HEK293 (cell line): Measurements from ENCODE around the gene CDK19.
A peak's percentile ranks its signal among the peaks of the same experiment; 100 is the strongest.

Experiments
- CTCF ChIA-PET: fragments of 350-600 bp; formaldehyde crosslinking; extraction: SDS; loops from one replicate; lab custom pipeline; 2021; ENCODE audit warnings: antibody characterized with exemption; lab: Yijun Ruan, JAX
- POLR2A ChIA-PET: fragments of 300-600 bp; formaldehyde crosslinking; extraction: SDS; loops from one replicate; lab custom pipeline; 2020; ENCODE audit warnings: antibody characterized with exemption, inconsistent platforms; lab: Yijun Ruan, JAX
- H3K27ac ChIP-seq: fragments of 200-500 bp; sonication (Bioruptor generic); 2 replicates; pipeline ENCODE4 v1.5.1; 2014; ENCODE audit warnings: low read depth, low read length, control low read depth, inconsistent platforms; ENCODE audit errors: extremely low read depth
- H3K36me3 ChIP-seq, 2 experiments: fragments of 200-500 bp in 1 of 2; sonication (Bioruptor generic) in 1 of 2; 1 replicate in 1 of 2; 2 replicates in 1 of 2; pipeline ENCODE4 v1.5.1; 2014 to 2017; ENCODE audit warnings: inconsistent platforms in 2 of 2, low read length in 2 of 2; ENCODE audit not compliant: control insufficient read depth in 2 of 2, insufficient read depth in 1 of 2
- H3K4me1 ChIP-seq: fragments of 200-500 bp; sonication (Bioruptor generic); 2 replicates; pipeline ENCODE4 v1.5.1; 2014; ENCODE audit warnings: mild to moderate bottlenecking, low read length, inconsistent platforms; ENCODE audit not compliant: control insufficient read depth, insufficient read depth
- H3K4me3 ChIP-seq: 2 replicates; pipeline ENCODE4 v1.5.1; 2011; ENCODE audit warnings: low read depth, mild to moderate bottlenecking, control low read depth, low read length, moderate library complexity
- H3K9me3 ChIP-seq: fragments of 200-500 bp; sonication (Bioruptor generic); 2 replicates; pipeline ENCODE4 v1.5.1; 2014; ENCODE audit warnings: low read depth, low read length, inconsistent platforms; ENCODE audit not compliant: control insufficient read depth, insufficient read depth
- AEBP2 ChIP-seq: fragments of 450-650 bp; formaldehyde crosslinking; IDR thresholded peaks from 2 replicates; pipeline ENCODE4 v1.5.1; 2016; ENCODE audit warnings: missing biosample characterization, missing genetic modification characterization, borderline replicate concordance
- PBX3 ChIP-seq: sonication (generic); formaldehyde crosslinking; IDR thresholded peaks from 2 replicates; pipeline ENCODE4 v1.8.1; 2022; ENCODE audit warnings: mild to moderate bottlenecking, moderate library complexity, missing genetic modification reagents
- PRDM6 ChIP-seq: fragments of 450-650 bp; formaldehyde crosslinking; IDR thresholded peaks from 2 replicates; pipeline ENCODE4 v1.5.1; 2017; ENCODE audit warnings: missing biosample characterization, missing genetic modification characterization
- TSHZ1 ChIP-seq: fragments of 450-650 bp; formaldehyde crosslinking; IDR thresholded peaks from 2 replicates; pipeline ENCODE4 v1.5.1; 2016; ENCODE audit warnings: missing biosample characterization, missing genetic modification characterization, borderline replicate concordance
- ZNF140 ChIP-seq: fragments of 450-650 bp; formaldehyde crosslinking; IDR thresholded peaks from 2 replicates; pipeline ENCODE4 v1.5.1; 2016; ENCODE audit warnings: missing biosample characterization, missing genetic modification characterization
- ZNF292 ChIP-seq: fragments of 450-650 bp; formaldehyde crosslinking; IDR thresholded peaks from 2 replicates; pipeline ENCODE4 v1.5.1; 2016; ENCODE audit warnings: low read depth, missing biosample characterization, missing genetic modification characterization, borderline replicate concordance
- ZNF416 ChIP-seq: fragments of 450-650 bp; formaldehyde crosslinking; IDR thresholded peaks from 2 replicates; pipeline ENCODE4 v1.5.1; 2016; ENCODE audit warnings: missing biosample characterization, missing genetic modification characterization
- ZNF488 ChIP-seq: fragments of 450-650 bp; formaldehyde crosslinking; IDR thresholded peaks from 2 replicates; pipeline ENCODE4 v1.5.1; 2016; ENCODE audit warnings: missing biosample characterization, missing genetic modification characterization
- ZNF580 ChIP-seq: fragments of 450-650 bp; formaldehyde crosslinking; IDR thresholded peaks from 2 replicates; pipeline ENCODE4 v1.5.1; 2016; ENCODE audit warnings: missing biosample characterization, missing genetic modification characterization

CDK19 gene

GRCh38 chr6:110620065-110620464 is 195.2 kb downstream of the CDK19 start:
- CTCF ChIA-PET = interaction anchor here (0.6 to 2.0 kb wide), 5 partner anchors 12 to 192 kb away, joined by 3 to 8 read pairs (median 5); no protein-coding TSS in a partner anchor
- H3K27ac ChIP-seq = no peak overlapping the region

GRCh38 chr6:110619275-110619908 is 195.9 kb downstream of the CDK19 start:
- Histone ChIP-seq H3K9me3 (no peaks in the 10 kb centered on the region), H3K4me1 (peaks cover 16% of the 10 kb centered on the region), H3K27ac (no peak overlapping the region), H3K36me3 (peaks cover 0 to 17% of the 10 kb centered on the region in 2 experiments; a peak in 1 of 3 replicates), H3K4me3 (no peak overlapping the region)
- POLR2A ChIA-PET = no interaction called here
- CTCF ChIA-PET = interaction anchor here (0.6 to 2.0 kb wide), 10 partner anchors 11 to 632 kb away, joined by 3 to 8 read pairs (median 4); no protein-coding TSS in a partner anchor
- no peak for TF ChIP-seq ZNF580 (tag by site-specific recombination)
- no peak for TF ChIP-seq ZNF140 (tag by site-specific recombination)
- no peak for TF ChIP-seq PBX3 (CRISPR knock-in tag)
- no peak for TF ChIP-seq AEBP2 (tag by site-specific recombination)
- TF ChIP-seq ZNF416 (tag by site-specific recombination) = no peak
- no peak for TF ChIP-seq ZNF488 (tag by site-specific recombination)
- TF ChIP-seq ZNF292 (tag by site-specific recombination) = no peak

More at GRCh38 chr6:110620065-110620464, 195.2 kb downstream of the CDK19 start:
- H3K9me3 ChIP-seq = no peaks in the 10 kb centered on the region
- H3K4me3 ChIP-seq = no peak overlapping the region
- POLR2A ChIA-PET = no interaction called here
- TF ChIP-seq PRDM6 (tag by site-specific recombination) = peak; percentile 61; the same call in 1 of the 2 replicates
- no peak for TF ChIP-seq TSHZ1 (tag by site-specific recombination)
- H3K36me3 ChIP-seq = peaks cover 0 to 14% of the 10 kb centered on the region in 2 experiments; a peak in 1 of 3 replicates
- peaks cover 16% of the 10 kb centered on the region for H3K4me1 ChIP-seq
